22Rv1 (cell line): ENCODE data around the gene CTCFL.

Experiments used
- CTCF ChIP-seq: fragments of 450-650 bp; IDR thresholded peaks from 2 replicates; pipeline ENCODE4 v1.5.1; 2017; ENCODE audit warnings: mild to moderate bottlenecking
- ZFX ChIP-seq: fragments of 450-650 bp; IDR thresholded peaks from 2 replicates; pipeline ENCODE4 v1.6.1; 2017; ENCODE audit warnings: antibody characterized with exemption, borderline replicate concordance

- TF ChIP-seq CTCF (no peak), ZFX (no peak)
Observed at GRCh38 chr20:57508381-57508780, 16.6 kb downstream of the CTCFL start.
